ENCODE data around the gene STXBP4.

The STXBP4 gene

GRCh38 chr17:55219934-55220333 is 251.4 kb downstream of the STXBP4 start:
- Histone ChIP-seq H3K27ac (ENCODE audit: low read depth, low read length) (no peak overlapping the region), H2AFZ (ENCODE audit: low read depth, low read length, severe bottlenecking) (no peak overlapping the region), H3K4me2 (ENCODE audit: low read depth, low read length, poor library complexity, severe bottlenecking) (no peak overlapping the region), H3K4me3 (ENCODE audit: insufficient read depth, low read length, poor library complexity, severe bottlenecking) (no peak overlapping the region), H3K27me3 (ENCODE audit: low read length) (no peaks in the 10 kb centered on the region), H3K9ac (ENCODE audit: low read length) (no peak overlapping the region), H3K79me2 (ENCODE audit: insufficient read depth, low read length) (no peaks in the 10 kb centered on the region), H4K20me1 (ENCODE audit: low read depth, low read length) (no peaks in the 10 kb centered on the region), H3K9me2 (replicated peaks; ENCODE audit: insufficient read depth, low read length) (no peaks in the 10 kb centered on the region), H3F3A (ENCODE audit: insufficient read depth) (no peaks in the 10 kb centered on the region), H3K9me3 (ENCODE audit: insufficient read depth, low read length) (no peaks in the 10 kb centered on the region), H3K36me3 (ENCODE audit: low read length) (no peaks in the 10 kb centered on the region)
- no peak for TF ChIP-seq EZH2phosphoT487 (conservative IDR thresholded peaks at IDR 0.05; ENCODE audit: low read length)
